ENCODE results near the gene HIF1A.

DNA sequence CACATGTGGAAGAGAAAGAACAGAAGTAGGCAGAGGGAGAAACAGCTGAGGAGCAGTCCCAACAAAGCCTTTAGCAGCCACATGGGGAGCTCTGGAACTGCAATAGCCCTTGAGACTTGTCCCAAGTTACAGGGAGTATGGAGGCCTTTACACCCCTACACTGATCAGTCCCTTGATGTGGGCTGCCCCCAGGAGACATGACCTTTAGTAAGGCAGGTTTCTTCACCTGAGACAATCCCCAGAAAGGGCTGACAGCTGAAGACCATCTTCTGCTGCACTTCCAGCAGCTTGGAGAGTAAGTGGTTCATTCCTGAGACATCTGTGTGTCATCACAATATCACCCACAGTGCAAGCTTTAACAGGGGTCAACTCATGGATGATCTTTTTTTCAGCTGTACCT, 58.3 kb downstream of the HIF1A start:
- TF ChIP-seq, protein P1, sequence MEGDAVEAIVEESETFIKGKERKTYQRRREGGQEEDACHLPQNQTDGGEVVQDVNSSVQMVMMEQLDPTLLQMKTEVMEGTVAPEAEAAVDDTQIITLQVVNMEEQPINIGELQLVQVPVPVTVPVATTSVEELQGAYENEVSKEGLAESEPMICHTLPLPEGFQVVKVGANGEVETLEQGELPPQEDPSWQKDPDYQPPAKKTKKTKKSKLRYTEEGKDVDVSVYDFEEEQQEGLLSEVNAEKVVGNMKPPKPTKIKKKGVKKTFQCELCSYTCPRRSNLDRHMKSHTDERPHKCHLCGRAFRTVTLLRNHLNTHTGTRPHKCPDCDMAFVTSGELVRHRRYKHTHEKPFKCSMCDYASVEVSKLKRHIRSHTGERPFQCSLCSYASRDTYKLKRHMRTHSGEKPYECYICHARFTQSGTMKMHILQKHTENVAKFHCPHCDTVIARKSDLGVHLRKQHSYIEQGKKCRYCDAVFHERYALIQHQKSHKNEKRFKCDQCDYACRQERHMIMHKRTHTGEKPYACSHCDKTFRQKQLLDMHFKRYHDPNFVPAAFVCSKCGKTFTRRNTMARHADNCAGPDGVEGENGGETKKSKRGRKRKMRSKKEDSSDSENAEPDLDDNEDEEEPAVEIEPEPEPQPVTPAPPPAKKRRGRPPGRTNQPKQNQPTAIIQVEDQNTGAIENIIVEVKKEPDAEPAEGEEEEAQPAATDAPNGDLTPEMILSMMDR (IDR thresholded peaks at IDR 0.05), result no peak
- TF ChIP-seq POLR2A (IDR thresholded peaks at IDR 0.05), result no peak

All from uterus (tissue), 2 donors.